Panc1 (cell line): ENCODE results near the gene SHISA4. TPM values are rescaled to one million over a fixed set of nuclear protein-coding genes. Genes with fewer than 3 reads are reported as not detected.

Source experiments
- ATAC-seq: fragments of 200-7000 bp; cut with Tn5 transposase; 2 replicates; pipeline ENCODE4 v1.9.1; 2020; ENCODE audit warnings: mild to moderate bottlenecking, moderate library complexity
- BruUV-seq: library from RNA; stranded (reverse); fragments of 400-500 nt; replicated peaks from 2 replicates; lab custom pipeline; 2021; lab: Mats Ljungman, UMichigan
- CTCF ChIA-PET: fragments of 300-600 bp; sonication (Branson Sonifier 250); formaldehyde crosslinking; loops from one replicate; lab custom pipeline; 2022; ENCODE audit warnings: antibody characterized with exemption; lab: Charles Lee
- POLR2A ChIA-PET: fragments of 300-600 bp; sonication (Branson Sonifier 250); formaldehyde crosslinking; loops from one replicate; lab custom pipeline; 2022; ENCODE audit warnings: antibody characterized with exemption; lab: Charles Lee
- DNase-seq: peaks from one replicate; pipeline ENCODE4 v3.0.0-alpha.2; 2010; ENCODE audit warnings: low read depth, low spot score
- H3K27ac ChIP-seq: 2 replicates; pipeline ENCODE4 v1.5.1; 2011; ENCODE audit warnings: mild to moderate bottlenecking, low read length, inconsistent platforms
- H3K27me3 ChIP-seq: fragments of 200-500 bp; sonication (Bioruptor generic); 2 replicates; pipeline ENCODE4 v1.6.0; 2014; ENCODE audit warnings: low read length, inconsistent platforms; ENCODE audit not compliant: control insufficient read depth, insufficient read depth
- H3K36me3 ChIP-seq: fragments of 200-500 bp; sonication (Bioruptor generic); 2 replicates; pipeline ENCODE4 v1.5.1; 2014; ENCODE audit warnings: inconsistent platforms, mild to moderate bottlenecking, low read length, moderate library complexity; ENCODE audit not compliant: control insufficient read depth, insufficient read depth
- H3K4me1 ChIP-seq: 2 replicates; pipeline ENCODE4 v1.5.1; 2011; ENCODE audit warnings: inconsistent platforms, mild to moderate bottlenecking, low read length, moderate library complexity; ENCODE audit not compliant: control insufficient read depth, insufficient read depth
- H3K4me3 ChIP-seq, 2 experiments: 2 replicates each; pipeline ENCODE4 v1.5.1; 2011 to 2012; ENCODE audit warnings: low read depth in 2 of 2, low read length in 2 of 2, mild to moderate bottlenecking in 2 of 2, inconsistent platforms in 1 of 2, moderate library complexity in 1 of 2
- H3K9me3 ChIP-seq: fragments of 200-500 bp; sonication (Bioruptor generic); 2 replicates; pipeline ENCODE4 v1.5.1; 2014; ENCODE audit warnings: low read depth, mild to moderate bottlenecking, inconsistent platforms, low read length, moderate library complexity; ENCODE audit not compliant: control insufficient read depth, insufficient read depth
- CTCF ChIP-seq: fragments of 450-650 bp; IDR thresholded peaks from 2 replicates; pipeline ENCODE4 v1.5.1; 2017; ENCODE audit warnings: mild to moderate bottlenecking
- POLR2AphosphoS5 ChIP-seq: IDR thresholded peaks from 2 replicates; pipeline ENCODE4 v1.6.1; 2012; ENCODE audit warnings: mild to moderate bottlenecking, low read depth, low read length, moderate library complexity
- REST ChIP-seq, 2 experiments: IDR thresholded peaks; 2 replicates each; pipeline ENCODE4 v1.6.1; 2011 to 2012; ENCODE audit warnings: low read depth in 2 of 2, control low read depth in 1 of 2, low read length in 1 of 2, mild to moderate bottlenecking in 1 of 2, moderate library complexity in 1 of 2; ENCODE audit not compliant: insufficient read depth in 1 of 2
- SIN3A ChIP-seq: IDR thresholded peaks from 2 replicates; pipeline ENCODE4 v1.6.1; 2012; ENCODE audit warnings: low read depth, mild to moderate bottlenecking, low read length, moderate library complexity, borderline replicate concordance; ENCODE audit not compliant: insufficient read depth
- TCF7L2 ChIP-seq: IDR thresholded peaks from 2 replicates; pipeline ENCODE4 v1.6.1; 2011; ENCODE audit warnings: mild to moderate bottlenecking, low read depth, low read length, inconsistent platforms
- in situ Hi-C: cut with HindIII; loops from 2 replicates; pipeline ENCODE4 v1.10.0; 2016; ENCODE audit warnings: low sequenced_read_pairs, low pct_unique_long_range_greater_than_20kb
- intact Hi-C: fragments of 100-400 bp; cut with micrococcal nuclease; formaldehyde crosslinking; loops from one replicate; pipeline ENCODE4 v1.10.0; 2022; ENCODE audit not compliant: unreplicated experiment
- total RNA-seq: library from RNA; stranded (reverse); gene quantifications from one replicate; pipeline ENCODE4 v1.2.1, GENCODE V29; 2021; ENCODE audit not compliant: unreplicated experiment

The SHISA4 gene
- total RNA-seq, 1 experiment from 2014 or later, result 38.2 TPM

GRCh38 chr1:201918343-201918742, 29.6 kb downstream of the SHISA4 start:
- ChIA-PET CTCF (no interaction called here), POLR2A (no interaction called here)
- no peaks in the 10 kb centered on the region for H3K9me3 ChIP-seq
- H3K27ac ChIP-seq, result no peak overlapping the region
- DNase-seq, result no peak
- intact Hi-C loops (no loop called here), in situ Hi-C loops (no loop called here)
- no peak overlapping the region for H3K4me3 ChIP-seq
- TF ChIP-seq SIN3A (no peak), POLR2AphosphoS5 (no peak), REST (IDR thresholded peaks at IDR 0.05; ENCODE audit: insufficient read depth in 1 of 2, low read depth in 2 of 2, low read length in 1 of 2) (no peak), CTCF (no peak), TCF7L2 (no peak)
- no peaks in the 10 kb centered on the region for H3K4me1 ChIP-seq
- no TSS peak for BruUV-seq
- H3K36me3 ChIP-seq, result no peaks in the 10 kb centered on the region
- no peaks in the 10 kb centered on the region for H3K27me3 ChIP-seq
- ATAC-seq, result no peak

- ChIA-PET CTCF (no interaction called here), POLR2A (no interaction called here)
Observed at GRCh38 chr1:201921952-201922558, 33.4 kb downstream of the SHISA4 start.

More at GRCh38 chr1:201921952-201922558, 33.4 kb downstream of the SHISA4 start:
- Histone ChIP-seq H3K27ac (no peak overlapping the region; the same call in 1 of the 2 replicates), H3K36me3 (no peaks in the 10 kb centered on the region), H3K4me1 (no peaks in the 10 kb centered on the region), H3K27me3 (no peaks in the 10 kb centered on the region), H3K4me3 (no peak overlapping the region), H3K9me3 (no peaks in the 10 kb centered on the region)
- intact Hi-C loops (no loop called here), in situ Hi-C loops (no loop called here)
- TF ChIP-seq SIN3A (no peak), CTCF (no peak), POLR2AphosphoS5 (no peak), REST (IDR thresholded peaks at IDR 0.05; ENCODE audit: insufficient read depth in 1 of 2, low read depth in 2 of 2, low read length in 1 of 2) (no peak), TCF7L2 (no peak)
- ATAC-seq (no peak), DNase-seq (no peak)
- BruUV-seq, result no TSS peak
